AG04449 (cell line): ENCODE data around the gene CYRIA.

Source experiments
- CTCF ChIA-PET: fragments of 350-600 bp; formaldehyde crosslinking; extraction: SDS; loops from one replicate; lab custom pipeline; 2021; ENCODE audit warnings: antibody characterized with exemption; lab: Yijun Ruan, JAX
- POLR2A ChIA-PET: fragments of 400-600, 350-600 bp; formaldehyde crosslinking; extraction: SDS; loops from one replicate; lab custom pipeline; 2020; ENCODE audit warnings: antibody characterized with exemption, inconsistent platforms; lab: Yijun Ruan, JAX
- DNase-seq: peaks from one replicate; pipeline ENCODE4 v3.0.0-alpha.2; 2010; ENCODE audit warnings: low read depth, low spot score
- H3K4me3 ChIP-seq: 2 replicates; pipeline ENCODE4 v1.5.1; 2011; ENCODE audit warnings: low read depth, mild to moderate bottlenecking, control low read depth, low read length
- TF ChIP-seq, protein P1 (sequence below): IDR thresholded peaks from one replicate; pipeline ENCODE4 v1.5.1; 2011; ENCODE audit warnings: mild to moderate bottlenecking, moderate library complexity, low read length, control low read depth, inconsistent platforms; ENCODE audit not compliant: insufficient read depth; ENCODE audit errors: missing control alignments

Gene CYRIA

GRCh38 chr2:16677875-16678274, 12.2 kb upstream of the CYRIA start:
- ChIA-PET CTCF (no interaction called here), POLR2A (no interaction called here)
- TF ChIP-seq, protein P1, sequence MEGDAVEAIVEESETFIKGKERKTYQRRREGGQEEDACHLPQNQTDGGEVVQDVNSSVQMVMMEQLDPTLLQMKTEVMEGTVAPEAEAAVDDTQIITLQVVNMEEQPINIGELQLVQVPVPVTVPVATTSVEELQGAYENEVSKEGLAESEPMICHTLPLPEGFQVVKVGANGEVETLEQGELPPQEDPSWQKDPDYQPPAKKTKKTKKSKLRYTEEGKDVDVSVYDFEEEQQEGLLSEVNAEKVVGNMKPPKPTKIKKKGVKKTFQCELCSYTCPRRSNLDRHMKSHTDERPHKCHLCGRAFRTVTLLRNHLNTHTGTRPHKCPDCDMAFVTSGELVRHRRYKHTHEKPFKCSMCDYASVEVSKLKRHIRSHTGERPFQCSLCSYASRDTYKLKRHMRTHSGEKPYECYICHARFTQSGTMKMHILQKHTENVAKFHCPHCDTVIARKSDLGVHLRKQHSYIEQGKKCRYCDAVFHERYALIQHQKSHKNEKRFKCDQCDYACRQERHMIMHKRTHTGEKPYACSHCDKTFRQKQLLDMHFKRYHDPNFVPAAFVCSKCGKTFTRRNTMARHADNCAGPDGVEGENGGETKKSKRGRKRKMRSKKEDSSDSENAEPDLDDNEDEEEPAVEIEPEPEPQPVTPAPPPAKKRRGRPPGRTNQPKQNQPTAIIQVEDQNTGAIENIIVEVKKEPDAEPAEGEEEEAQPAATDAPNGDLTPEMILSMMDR, result no peak
- no peak for DNase-seq
- H3K4me3 ChIP-seq, result no peak overlapping the region

GRCh38 chr2:16675781-16676180, 10.1 kb upstream of the CYRIA start:
- CTCF ChIA-PET, result no interaction called here
- DNase-seq, result no peak
- TF ChIP-seq, protein P1, result no peak
- POLR2A ChIA-PET, result no interaction called here
- no peak overlapping the region for H3K4me3 ChIP-seq

DNA sequence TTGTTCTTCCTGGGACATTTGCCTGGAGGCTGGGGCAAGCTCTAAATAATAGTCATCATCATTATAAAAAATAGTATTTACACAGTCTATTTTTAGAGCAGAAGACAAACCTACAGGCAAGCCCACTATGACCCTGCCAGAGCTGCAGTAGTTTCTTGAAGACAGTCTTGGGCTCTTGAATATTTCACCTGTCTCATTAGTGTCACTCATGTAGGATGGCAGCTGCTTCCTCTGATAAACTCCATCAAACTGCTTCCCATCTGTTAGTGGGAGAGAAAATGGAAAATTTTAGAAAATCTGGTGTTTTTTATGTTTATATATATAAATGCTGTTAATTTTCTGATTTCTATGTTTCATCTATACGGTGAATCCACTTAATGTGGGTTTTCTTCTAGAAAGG, 8.5 kb upstream of the CYRIA start:
- TF ChIP-seq, protein P1, result no peak
- no peak for DNase-seq
- CTCF ChIA-PET, result no interaction called here
- no peak overlapping the region for H3K4me3 ChIP-seq
- POLR2A ChIA-PET, result no interaction called here

GRCh38 chr2:16671760-16672159, 6.1 kb upstream of the CYRIA start:
- no peak for DNase-seq
- ChIA-PET CTCF (no interaction called here), POLR2A (no interaction called here)
- no peak overlapping the region for H3K4me3 ChIP-seq
- TF ChIP-seq, protein P1, result no peak

- no peak overlapping the region for H3K4me3 ChIP-seq
- POLR2A ChIA-PET, result no interaction called here
- CTCF ChIA-PET, result no interaction called here
- TF ChIP-seq, protein P1, result no peak
- no peak for DNase-seq
Measured at GRCh38 chr2:16669388-16669787, 3.8 kb upstream of the CYRIA start.

GRCh38 chr2:16666449-16666801, 791 bp upstream of the CYRIA start:
- TF ChIP-seq, protein P1, result no peak
- no peak overlapping the region for H3K4me3 ChIP-seq
- ChIA-PET CTCF (no interaction called here), POLR2A (no interaction called here)
- DNase-seq, result no peak
